B cell (primary cell): ENCODE results near the gene RBM26. TPM values are rescaled to one million over a fixed set of nuclear protein-coding genes. Genes with fewer than 3 reads are reported as not detected.

Experiments used
- ATAC-seq: fragments of 200-7000 bp; cut with Tn5 transposase; one replicate; pipeline ENCODE4 v1.10.0; 2021; ENCODE audit warnings: low read depth, mild to moderate bottlenecking, moderate number of reproducible peaks, moderate library complexity
- CTCF ChIA-PET: fragments of 350-600 bp; sonication (Branson Sonifier 250); formaldehyde crosslinking; loops from one replicate; lab custom pipeline; 2021; ENCODE audit warnings: antibody characterized with exemption, inconsistent platforms; lab: Charles Lee
- POLR2A ChIA-PET: fragments of 350-600 bp; sonication (Branson Sonifier 250); formaldehyde crosslinking; loops from one replicate; lab custom pipeline; 2021; ENCODE audit warnings: antibody characterized with exemption; lab: Charles Lee
- DNase-seq: peaks from one replicate; pipeline ENCODE4 v3.0.0; 2013
- H2AFZ ChIP-seq: 2 replicates; pipeline ENCODE4 v1.6.1; 2012; ENCODE audit warnings: mild to moderate bottlenecking, low read depth, low read length; ENCODE audit not compliant: insufficient read depth, poor library complexity, severe bottlenecking
- H3K27ac ChIP-seq, 2 donors: 1 replicate in 1 of 2; 2 replicates in 1 of 2; pipeline ENCODE4 v1.5.1; 2012 to 2013; ENCODE audit warnings: low read length in 2 of 2, mild to moderate bottlenecking in 2 of 2, moderate library complexity in 1 of 2
- H3K27me3 ChIP-seq, 4 experiments: fragments of 200-600 bp in 1 of 4; sonication (generic) in 1 of 4; replicated peaks in 1 of 4; 1 replicate in 2 of 4; 2 replicates in 2 of 4; pipeline versions ENCODE4 v1.6.1 to v1.7.0; 2013 to 2016; ENCODE audit warnings: low read length in 3 of 4, mild to moderate bottlenecking in 2 of 4, mixed read lengths in 1 of 4, moderate library complexity in 1 of 4; ENCODE audit not compliant: insufficient read depth in 4 of 4, control insufficient read depth in 3 of 4; ENCODE audit errors: control extremely low read depth in 1 of 4
- H3K36me3 ChIP-seq, 2 experiments: replicated peaks in 1 of 2; 1 replicate in 1 of 2; 2 replicates in 1 of 2; pipeline versions ENCODE4 v1.6.1 to v1.7.1; 2013; ENCODE audit warnings: low read length in 1 of 2; ENCODE audit not compliant: insufficient read depth in 2 of 2, control insufficient read depth in 1 of 2; ENCODE audit errors: control extremely low read depth in 1 of 2, extremely low read depth in 1 of 2
- H3K4me1 ChIP-seq, 2 donors: fragments of 200-600 bp in 1 of 2; sonication (generic) in 1 of 2; 1 replicate in 1 of 2; 2 replicates in 1 of 2; pipeline versions ENCODE4 v1.5.1 to v1.6.1; 2013 to 2017; ENCODE audit warnings: low read length in 2 of 2; ENCODE audit not compliant: control insufficient read depth in 2 of 2, insufficient read depth in 2 of 2
- H3K4me2 ChIP-seq: replicated peaks from 2 replicates; pipeline ENCODE3; 2012; ENCODE audit warnings: mild to moderate bottlenecking, low read depth, low read length; ENCODE audit not compliant: poor library complexity, severe bottlenecking
- H3K4me3 ChIP-seq, 5 experiments: fragments of 200-600 bp in 1 of 5; sonication (generic) in 1 of 5; 1 replicate in 3 of 5; 2 replicates in 2 of 5; pipeline versions ENCODE4 v1.5.1 to v1.7.0; 2011 to 2016; ENCODE audit warnings: low read length in 4 of 5, mild to moderate bottlenecking in 4 of 5, low read depth in 2 of 5, control low read depth in 1 of 5, moderate library complexity in 1 of 5; ENCODE audit not compliant: insufficient read depth in 1 of 5; ENCODE audit errors: control extremely low read depth in 1 of 5, extremely low read depth in 1 of 5
- H3K79me2 ChIP-seq: fragments of 200-600 bp; sonication (generic); one replicate; pipeline ENCODE4 v1.6.0; 2016; ENCODE audit warnings: low read length; ENCODE audit not compliant: control insufficient read depth, insufficient read depth
- H3K9ac ChIP-seq: fragments of 200-600 bp; sonication (generic); 2 replicates; pipeline ENCODE4 v1.6.1; 2017; ENCODE audit warnings: mild to moderate bottlenecking, low read length, moderate library complexity
- H3K9me3 ChIP-seq, 3 donors: one replicate each; pipeline versions ENCODE4 v1.6.1 to v1.7.1; 2013; ENCODE audit warnings: low read length in 2 of 3; ENCODE audit not compliant: control insufficient read depth in 2 of 3, insufficient read depth in 1 of 3; ENCODE audit errors: control extremely low read depth in 1 of 3
- H4K20me1 ChIP-seq: 2 replicates; pipeline ENCODE4 v1.6.0; 2012; ENCODE audit warnings: mild to moderate bottlenecking, low read length; ENCODE audit not compliant: insufficient read depth, control insufficient read depth, poor library complexity, severe bottlenecking
- H3K27ac Mint-ChIP-seq: one replicate; pipeline ENCODE4 v1.8.0; 2021; ENCODE audit warnings: mixed read lengths
- H3K27me3 Mint-ChIP-seq: one replicate; pipeline ENCODE4 v1.8.0; 2021; ENCODE audit warnings: mixed read lengths
- H3K4me1 Mint-ChIP-seq: one replicate; pipeline ENCODE4 v1.8.0; 2021; ENCODE audit warnings: mixed read lengths
- H3K4me3 Mint-ChIP-seq: one replicate; pipeline ENCODE4 v1.8.0; 2021; ENCODE audit warnings: mixed read lengths
- H3K9me3 Mint-ChIP-seq: one replicate; pipeline ENCODE4 v1.8.0; 2022; ENCODE audit warnings: mixed read lengths; ENCODE audit not compliant: insufficient read depth
- CTCF ChIP-seq: fragments of 200-600 bp; IDR thresholded peaks from one replicate; pipeline ENCODE4 v1.8.0; 2022; ENCODE audit warnings: antibody characterized with exemption, mild to moderate bottlenecking
- EZH2 ChIP-seq: IDR thresholded peaks from 2 replicates; pipeline ENCODE4 v1.6.1; 2012; ENCODE audit warnings: borderline replicate concordance, low read depth, mild to moderate bottlenecking, moderate library complexity, low read length; ENCODE audit not compliant: insufficient read depth, poor library complexity, severe bottlenecking
- WGBS: methylation state at CpG from one replicate; pipeline ENCODE4 v1.1.5; 2013; ENCODE audit warnings: missing lambda C conversion rate; ENCODE audit not compliant: insufficient coverage; 5-methylcytosine and 5-hydroxymethylcytosine counted together
- intact Hi-C: fragments of 100-400 bp; cut with micrococcal nuclease; formaldehyde crosslinking; loops from one replicate; pipeline ENCODE4 v1.10.0; 2022
- polyA plus RNA-seq: library from polyadenylated mRNA; depleted of rRNA; stranded (reverse); fragments of >200 nt; gene quantifications from 2 replicates; pipeline ENCODE4 v1.2.3, GENCODE V29; 2012
- total RNA-seq, 2 donors: library from RNA; stranded (reverse); fragments of 120-200 nt in 1 of 2; gene quantifications; 1 replicate in 1 of 2; 2 replicates in 1 of 2; pipeline versions ENCODE4 v1.2.3 to v1.2.4, GENCODE V29; 2013 to 2022

Gene RBM26
- total and polyA plus RNA-seq, 2 donors (not counting 1 experiment from before 2014, with no cell fraction given) = 34.5 to 159 TPM

GRCh38 chr13:79295906-79296706, 109.9 kb downstream of the RBM26 start:
- ChIA-PET CTCF (no interaction called here), POLR2A (no interaction called here)
- Mint-ChIP-seq H3K4me1 (peaks cover 3% of the 10 kb centered on the region), H3K4me3 (no peak overlapping the region), H3K9me3 (no peaks in the 10 kb centered on the region), H3K27me3 (peaks cover 2% of the 10 kb centered on the region), H3K27ac (no peak overlapping the region)
- no peaks in the 10 kb centered on the region for H3K36me3 ChIP-seq
- no peak overlapping the region for H3K4me3 ChIP-seq
- no peaks in the 10 kb centered on the region for H3K4me1 ChIP-seq
- no peaks in the 10 kb centered on the region for H4K20me1 ChIP-seq
- ATAC-seq (no peak), DNase-seq (no peak)
- no peak overlapping the region for H3K9ac ChIP-seq
- TF ChIP-seq CTCF (no peak), EZH2 (no peak)
- peaks cover 0 to 7% (median 0%) of the 10 kb centered on the region in 4 experiments for H3K27me3 ChIP-seq
- intact Hi-C loops = no loop called here
- H2AFZ ChIP-seq = no peak overlapping the region
- WGBS = 88% methylated on average over 3 of the region's 4 CpGs
- H3K79me2 ChIP-seq = no peaks in the 10 kb centered on the region
- no peak overlapping the region for H3K27ac ChIP-seq
- no peak overlapping the region for H3K4me2 ChIP-seq
- peaks cover 0 to 3% (median 0%) of the 10 kb centered on the region in 3 donors for H3K9me3 ChIP-seq

- Mint-ChIP-seq H3K4me1 (no peaks in the 10 kb centered on the region), H3K4me3 (no peak overlapping the region), H3K9me3 (no peaks in the 10 kb centered on the region), H3K27me3 (no peaks in the 10 kb centered on the region), H3K27ac (no peak overlapping the region)
- H3K27ac ChIP-seq = no peak overlapping the region
- no peak overlapping the region for H3K9ac ChIP-seq
- intact Hi-C loops = no loop called here
- no peaks in the 10 kb centered on the region for H4K20me1 ChIP-seq
- 95% methylated on average over 7 of the region's 9 CpGs for WGBS
- no peaks in the 10 kb centered on the region for H3K79me2 ChIP-seq
- DNase-seq (no peak), ATAC-seq (no peak)
- peaks cover 0 to 1% (median 0%) of the 10 kb centered on the region in 3 donors for H3K9me3 ChIP-seq
- no peaks in the 10 kb centered on the region for H3K27me3 ChIP-seq
- no peak overlapping the region for H3K4me2 ChIP-seq
- no peak overlapping the region for H3K4me3 ChIP-seq
- CTCF ChIA-PET = no interaction called here
- POLR2A ChIA-PET = interaction anchor here (0.6 kb wide), 1 partner anchor 54 kb away, joined by 6 read pairs; no protein-coding TSS in a partner anchor
- TF ChIP-seq EZH2 (no peak), CTCF (peak; percentile 16)
- no peak overlapping the region for H2AFZ ChIP-seq
- no peaks in the 10 kb centered on the region for H3K4me1 ChIP-seq
- no peaks in the 10 kb centered on the region for H3K36me3 ChIP-seq
These were observed 115.3 kb downstream of the RBM26 start for GRCh38 chr13:79290595-79291244.
